Caco-2 (cell line): ENCODE data around the gene RAB3C. TPM values are rescaled to one million over a fixed set of nuclear protein-coding genes. Genes with fewer than 3 reads are reported as not detected.

ENCODE experiments used
- BruUV-seq: library from RNA; stranded (reverse); fragments of 400-500 nt; replicated peaks from 2 replicates; lab custom pipeline; 2021; lab: Mats Ljungman, UMichigan
- CTCF ChIA-PET: fragments of 300-600 bp; sonication (Branson Sonifier 250); formaldehyde crosslinking; loops from one replicate; lab custom pipeline; 2022; ENCODE audit warnings: antibody characterized with exemption; lab: Charles Lee
- POLR2A ChIA-PET: fragments of 300-600 bp; sonication (Branson Sonifier 250); formaldehyde crosslinking; loops from one replicate; lab custom pipeline; 2022; ENCODE audit warnings: antibody characterized with exemption; lab: Charles Lee
- DNase-seq, 2 experiments: peaks; one replicate each; pipeline versions ENCODE4 v3.0.0 to v3.0.0-alpha.2; 2020 to 2022
- H3K27me3 ChIP-seq: replicated peaks from 2 replicates; pipeline ENCODE4 v1.6.0; 2011; ENCODE audit warnings: low read length; ENCODE audit not compliant: control insufficient read depth, insufficient read depth
- H3K36me3 ChIP-seq: 2 replicates; pipeline ENCODE4 v1.5.1; 2011; ENCODE audit warnings: low read length; ENCODE audit not compliant: control insufficient read depth, insufficient read depth
- H3K4me1 ChIP-seq: fragments of 250-450 bp; sonication (Bioruptor Pico); 2 replicates; pipeline ENCODE4 v1.5.1; 2020; ENCODE audit warnings: mild to moderate bottlenecking
- H3K4me3 ChIP-seq: 2 replicates; pipeline ENCODE4 v1.5.1; 2011; ENCODE audit warnings: low read depth, mild to moderate bottlenecking, control low read depth, low read length
- H3K9me3 ChIP-seq: fragments of 250-450 bp; sonication (Bioruptor Pico); 2 replicates; pipeline ENCODE4 v1.5.1; 2020; ENCODE audit warnings: mild to moderate bottlenecking, moderate library complexity
- H3K27ac Mint-ChIP-seq: one replicate; pipeline ENCODE4 v1.8.0; 2022; ENCODE audit warnings: mixed read lengths; ENCODE audit not compliant: unreplicated experiment
- H3K27me3 Mint-ChIP-seq: one replicate; pipeline ENCODE4 v1.8.0; 2022; ENCODE audit warnings: mixed read lengths; ENCODE audit not compliant: insufficient read depth, unreplicated experiment
- H3K36me3 Mint-ChIP-seq: one replicate; pipeline ENCODE4 v1.8.0; 2022; ENCODE audit warnings: mild to moderate bottlenecking, mixed read lengths; ENCODE audit not compliant: insufficient read depth, unreplicated experiment
- H3K4me1 Mint-ChIP-seq: one replicate; pipeline ENCODE4 v1.8.0; 2022; ENCODE audit warnings: low read depth, mixed read lengths; ENCODE audit not compliant: unreplicated experiment
- H3K4me3 Mint-ChIP-seq: one replicate; pipeline ENCODE4 v1.8.0; 2022; ENCODE audit warnings: mild to moderate bottlenecking, moderate library complexity, mixed read lengths; ENCODE audit not compliant: unreplicated experiment
- H3K9me3 Mint-ChIP-seq: one replicate; pipeline ENCODE4 v1.8.0; 2022; ENCODE audit warnings: mixed read lengths; ENCODE audit not compliant: unreplicated experiment
- intact Hi-C: fragments of 100-400 bp; cut with micrococcal nuclease; formaldehyde crosslinking; loops from one replicate; pipeline ENCODE4 v1.10.0; 2022; ENCODE audit not compliant: unreplicated experiment
- total RNA-seq: library from RNA; stranded (reverse); gene quantifications from 2 replicates; pipeline ENCODE4 v1.2.3, GENCODE V29; 2022
- TF ChIP-seq, protein P1 (sequence below), 2 experiments: fragments of 200-600 bp in 1 of 2; IDR thresholded peaks; 1 replicate in 1 of 2; 2 replicates in 1 of 2; pipeline versions ENCODE4 v1.5.1 to v1.8.0; 2011 to 2022; ENCODE audit warnings: antibody characterized with exemption in 1 of 2, control low read depth in 1 of 2, inconsistent platforms in 1 of 2, low read depth in 1 of 2, low read length in 1 of 2, mild to moderate bottlenecking in 1 of 2, moderate library complexity in 1 of 2; ENCODE audit not compliant: insufficient read depth in 1 of 2, severe bottlenecking in 1 of 2, unreplicated experiment in 1 of 2

RAB3C gene
- total RNA-seq, 1 experiment from 2014 or later: not detected

DNA sequence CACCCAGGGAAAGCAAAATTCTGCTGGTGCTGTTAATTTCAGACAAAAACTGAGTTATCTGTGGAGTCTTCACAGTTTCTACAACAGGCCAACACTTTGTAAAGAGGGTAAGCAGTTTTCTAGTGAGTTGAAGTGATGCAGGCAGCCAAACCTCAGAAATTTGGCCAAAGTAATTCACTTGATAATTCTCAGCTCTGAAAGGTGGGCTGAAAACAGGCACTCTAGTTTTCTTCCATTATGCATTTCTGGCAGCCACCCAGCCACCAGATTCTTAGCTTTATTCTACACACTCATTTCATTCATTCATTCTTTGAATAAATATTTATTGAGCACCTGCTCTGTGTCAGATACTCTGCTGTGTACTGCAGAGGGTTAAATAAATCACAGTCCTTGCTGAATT lies 184.2 kb downstream of the RAB3C start:
- no peaks in the 10 kb centered on the region for H3K36me3 Mint-ChIP-seq
- no peak overlapping the region for H3K27ac Mint-ChIP-seq
- TF ChIP-seq, protein P1, sequence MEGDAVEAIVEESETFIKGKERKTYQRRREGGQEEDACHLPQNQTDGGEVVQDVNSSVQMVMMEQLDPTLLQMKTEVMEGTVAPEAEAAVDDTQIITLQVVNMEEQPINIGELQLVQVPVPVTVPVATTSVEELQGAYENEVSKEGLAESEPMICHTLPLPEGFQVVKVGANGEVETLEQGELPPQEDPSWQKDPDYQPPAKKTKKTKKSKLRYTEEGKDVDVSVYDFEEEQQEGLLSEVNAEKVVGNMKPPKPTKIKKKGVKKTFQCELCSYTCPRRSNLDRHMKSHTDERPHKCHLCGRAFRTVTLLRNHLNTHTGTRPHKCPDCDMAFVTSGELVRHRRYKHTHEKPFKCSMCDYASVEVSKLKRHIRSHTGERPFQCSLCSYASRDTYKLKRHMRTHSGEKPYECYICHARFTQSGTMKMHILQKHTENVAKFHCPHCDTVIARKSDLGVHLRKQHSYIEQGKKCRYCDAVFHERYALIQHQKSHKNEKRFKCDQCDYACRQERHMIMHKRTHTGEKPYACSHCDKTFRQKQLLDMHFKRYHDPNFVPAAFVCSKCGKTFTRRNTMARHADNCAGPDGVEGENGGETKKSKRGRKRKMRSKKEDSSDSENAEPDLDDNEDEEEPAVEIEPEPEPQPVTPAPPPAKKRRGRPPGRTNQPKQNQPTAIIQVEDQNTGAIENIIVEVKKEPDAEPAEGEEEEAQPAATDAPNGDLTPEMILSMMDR (IDR thresholded peaks at IDR 0.05; ENCODE audit: insufficient read depth in 1 of 2, low read depth in 1 of 2, low read length in 1 of 2, severe bottlenecking in 1 of 2, unreplicated experiment in 1 of 2): no peak
- ChIA-PET POLR2A (no interaction called here), CTCF (no interaction called here)
- H3K36me3 ChIP-seq: no peaks in the 10 kb centered on the region
- no TSS peak for BruUV-seq
- H3K4me1 ChIP-seq: peaks cover 3% of the 10 kb centered on the region; the same call in 1 of the 2 replicates
- no peak overlapping the region for H3K4me3 ChIP-seq
- H3K4me3 Mint-ChIP-seq: no peak overlapping the region
- intact Hi-C loops: no loop called here
- H3K9me3 Mint-ChIP-seq: no peaks in the 10 kb centered on the region
- H3K27me3 Mint-ChIP-seq: peaks cover 3% of the 10 kb centered on the region
- no peaks in the 10 kb centered on the region for H3K9me3 ChIP-seq
- no peaks in the 10 kb centered on the region for H3K27me3 ChIP-seq
- no peak for DNase-seq
- H3K4me1 Mint-ChIP-seq: peaks cover 3% of the 10 kb centered on the region

DNA sequence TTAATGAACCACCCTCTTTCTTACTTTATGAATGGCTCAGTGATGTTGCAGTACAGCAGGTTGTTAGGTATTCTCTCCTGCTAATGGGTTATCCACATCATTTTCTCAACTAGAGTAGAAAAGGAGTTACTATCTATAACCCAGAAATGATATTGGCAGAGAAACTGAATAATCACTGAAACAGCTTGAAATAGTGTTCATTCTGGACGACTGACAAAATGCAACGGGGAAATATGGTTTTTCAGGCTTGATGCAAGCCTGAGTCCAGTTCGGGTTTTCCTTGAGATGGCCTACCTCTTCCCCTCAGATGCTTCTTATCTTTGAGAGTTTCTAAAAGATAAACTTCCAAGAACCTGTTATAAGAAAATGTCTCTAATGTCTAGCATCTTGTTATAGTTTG lies 187.3 kb downstream of the RAB3C start:
- no peak overlapping the region for H3K4me3 Mint-ChIP-seq
- H3K36me3 ChIP-seq: no peaks in the 10 kb centered on the region
- intact Hi-C loops: no loop called here
- H3K27me3 Mint-ChIP-seq: peaks cover 3% of the 10 kb centered on the region
- ChIA-PET CTCF (no interaction called here), POLR2A (no interaction called here)
- H3K9me3 ChIP-seq: no peaks in the 10 kb centered on the region
- no peaks in the 10 kb centered on the region for H3K36me3 Mint-ChIP-seq
- H3K4me3 ChIP-seq: no peak overlapping the region
- no peak for DNase-seq
- peaks cover 3% of the 10 kb centered on the region; the same call in 1 of the 2 replicates for H3K4me1 ChIP-seq
- peaks cover 6% of the 10 kb centered on the region for H3K4me1 Mint-ChIP-seq
- TF ChIP-seq, protein P1 (IDR thresholded peaks at IDR 0.05; ENCODE audit: insufficient read depth in 1 of 2, low read depth in 1 of 2, low read length in 1 of 2, severe bottlenecking in 1 of 2, unreplicated experiment in 1 of 2): no peak
- no TSS peak for BruUV-seq
- no peaks in the 10 kb centered on the region; the same call in 1 of the 2 replicates for H3K27me3 ChIP-seq
- H3K9me3 Mint-ChIP-seq: no peaks in the 10 kb centered on the region
- H3K27ac Mint-ChIP-seq: no peak overlapping the region

DNA sequence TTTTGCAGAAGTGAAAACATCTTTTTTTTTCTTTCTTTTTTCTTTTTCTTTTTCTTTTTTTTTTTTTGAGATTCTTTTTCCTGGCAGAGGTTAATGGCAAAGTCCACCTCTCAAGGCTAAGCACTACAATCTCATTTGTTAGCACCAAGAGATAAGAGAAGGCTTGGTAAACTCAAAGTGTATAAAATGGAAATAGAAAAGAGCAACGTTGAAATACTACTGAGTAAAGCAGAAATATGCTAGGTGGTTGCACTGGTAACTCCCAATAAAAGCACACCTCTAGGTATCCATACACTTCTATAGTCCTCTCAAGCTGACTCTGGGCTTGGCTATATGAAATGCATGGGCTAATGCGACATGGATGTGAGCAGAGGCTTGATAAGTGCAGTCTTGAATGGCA lies 188.9 kb downstream of the RAB3C start:
- Mint-ChIP-seq H3K4me3 (no peak overlapping the region), H3K27ac (no peak overlapping the region), H3K27me3 (no peaks in the 10 kb centered on the region), H3K9me3 (no peaks in the 10 kb centered on the region), H3K36me3 (no peaks in the 10 kb centered on the region), H3K4me1 (peaks cover 6% of the 10 kb centered on the region)
- H3K4me3 ChIP-seq: no peak overlapping the region
- TF ChIP-seq, protein P1 (IDR thresholded peaks at IDR 0.05; ENCODE audit: insufficient read depth in 1 of 2, low read depth in 1 of 2, low read length in 1 of 2, severe bottlenecking in 1 of 2, unreplicated experiment in 1 of 2): no peak
- no peaks in the 10 kb centered on the region for H3K36me3 ChIP-seq
- intact Hi-C loops: no loop called here
- BruUV-seq: no TSS peak
- no peaks in the 10 kb centered on the region; the same call in 1 of the 2 replicates for H3K27me3 ChIP-seq
- ChIA-PET CTCF (no interaction called here), POLR2A (no interaction called here)
- no peaks in the 10 kb centered on the region for H3K9me3 ChIP-seq
- peaks cover 3% of the 10 kb centered on the region; the same call in 1 of the 2 replicates for H3K4me1 ChIP-seq
- DNase-seq: no peak
